Mesenchymal stem cell (in vitro differentiated cells and primary cell): Measurements from ENCODE around the gene TRIM61.
"Not testable (repeated sequence)": the region's sequence is repeated elsewhere in the genome, so short reads cannot be mapped to it uniquely, and the experiment has no call there.

ENCODE experiments used
- DNase-seq: peaks from one replicate; pipeline ENCODE4 v3.0.0-alpha.2; 2013
- H2AFZ ChIP-seq: one replicate; pipeline ENCODE4 v1.6.1; 2013; ENCODE audit warnings: low read depth, mild to moderate bottlenecking, control low read depth, inconsistent platforms, low read length, moderate library complexity
- H2AK5ac ChIP-seq: 2 replicates; pipeline ENCODE4 v1.6.1; 2013; ENCODE audit warnings: low read length, moderate library complexity, mild to moderate bottlenecking, inconsistent platforms; ENCODE audit not compliant: severe bottlenecking
- H2BK120ac ChIP-seq: one replicate; pipeline ENCODE4 v1.6.1; 2013; ENCODE audit warnings: low read depth, mild to moderate bottlenecking, inconsistent platforms, low read length, moderate library complexity
- H2BK12ac ChIP-seq, 2 experiments: one replicate each; pipeline ENCODE4 v1.6.1; 2013; ENCODE audit warnings: inconsistent platforms in 2 of 2, low read length in 2 of 2, mild to moderate bottlenecking in 2 of 2, moderate library complexity in 2 of 2, control low read depth in 1 of 2
- H2BK15ac ChIP-seq: one replicate; pipeline ENCODE4 v1.6.1; 2013; ENCODE audit warnings: mild to moderate bottlenecking, low read depth, inconsistent platforms; ENCODE audit not compliant: poor library complexity, severe bottlenecking
- H2BK5ac ChIP-seq: 2 replicates; pipeline ENCODE4 v1.6.1; 2013; ENCODE audit warnings: low read depth, mild to moderate bottlenecking, low read length, control low read depth, inconsistent platforms; ENCODE audit not compliant: poor library complexity, severe bottlenecking
- H3K14ac ChIP-seq, 2 experiments: one replicate each; pipeline ENCODE4 v1.6.1; 2013; ENCODE audit warnings: inconsistent platforms in 2 of 2, low read length in 2 of 2, control low read depth in 1 of 2, mild to moderate bottlenecking in 1 of 2, moderate library complexity in 1 of 2
- H3K18ac ChIP-seq, 2 experiments: one replicate each; pipeline ENCODE4 v1.6.1; 2013; ENCODE audit warnings: inconsistent platforms in 2 of 2, low read length in 2 of 2, control low read depth in 1 of 2, low read depth in 1 of 2, mild to moderate bottlenecking in 1 of 2
- H3K23ac ChIP-seq, 2 experiments: one replicate each; pipeline ENCODE4 v1.6.1; 2013; ENCODE audit warnings: inconsistent platforms in 2 of 2, low read length in 2 of 2, mild to moderate bottlenecking in 2 of 2, moderate library complexity in 2 of 2, control low read depth in 1 of 2
- H3K27ac ChIP-seq: 2 replicates; pipeline ENCODE4 v1.5.1; 2013; ENCODE audit warnings: mild to moderate bottlenecking, moderate library complexity, low read length, control low read depth, inconsistent platforms; ENCODE audit not compliant: poor library complexity, severe bottlenecking
- H3K27me3 ChIP-seq, 2 experiments: 2 replicates each; pipeline versions ENCODE4 v1.6.1 to v1.7.0; 2013; ENCODE audit warnings: low read length in 2 of 2, mild to moderate bottlenecking in 2 of 2, moderate library complexity in 2 of 2, control low read depth in 1 of 2, inconsistent platforms in 1 of 2; ENCODE audit not compliant: control insufficient read depth in 1 of 2, insufficient read depth in 1 of 2
- H3K36me3 ChIP-seq, 2 experiments: 2 replicates each; pipeline versions ENCODE4 v1.6.1 to v1.7.0; 2013; ENCODE audit warnings: low read length in 2 of 2, control low read depth in 1 of 2, inconsistent platforms in 1 of 2, low read depth in 1 of 2, mild to moderate bottlenecking in 1 of 2; ENCODE audit not compliant: insufficient read depth in 2 of 2, control insufficient read depth in 1 of 2
- H3K4ac ChIP-seq, 2 experiments: one replicate each; pipeline ENCODE4 v1.6.1; 2013; ENCODE audit warnings: inconsistent platforms in 2 of 2, low read length in 2 of 2, mild to moderate bottlenecking in 2 of 2, moderate library complexity in 2 of 2, control low read depth in 1 of 2, low read depth in 1 of 2
- H3K4me1 ChIP-seq: 2 replicates; pipeline ENCODE4 v1.6.1; 2013; ENCODE audit warnings: low read depth, low read length, control low read depth; ENCODE audit not compliant: control insufficient read depth, insufficient read depth
- H3K4me2 ChIP-seq: 2 replicates; pipeline ENCODE4 v1.6.1; 2013; ENCODE audit warnings: low read length, mild to moderate bottlenecking, inconsistent platforms; ENCODE audit not compliant: poor library complexity, severe bottlenecking
- H3K4me3 ChIP-seq, 2 experiments: 2 replicates each; pipeline versions ENCODE4 v1.5.1 to v1.7.0; 2013; ENCODE audit warnings: low read length in 2 of 2, mild to moderate bottlenecking in 2 of 2, control low read depth in 1 of 2, low read depth in 1 of 2; ENCODE audit not compliant: insufficient read depth in 1 of 2
- H3K79me1 ChIP-seq: replicated peaks from 2 replicates; pipeline ENCODE4 v1.6.1; 2013; ENCODE audit warnings: mild to moderate bottlenecking, control low read depth, low read length, inconsistent platforms; ENCODE audit not compliant: poor library complexity, severe bottlenecking
- H3K9ac ChIP-seq: 2 replicates; pipeline ENCODE4 v1.7.0; 2013; ENCODE audit warnings: mild to moderate bottlenecking, low read length, moderate library complexity
- H3K9me3 ChIP-seq: 2 replicates; pipeline ENCODE4 v1.7.0; 2013; ENCODE audit warnings: mild to moderate bottlenecking, low read length; ENCODE audit not compliant: control insufficient read depth
- H4K8ac ChIP-seq: one replicate; pipeline ENCODE4 v1.6.1; 2013; ENCODE audit warnings: inconsistent platforms, mild to moderate bottlenecking, low read length, moderate library complexity
- H4K91ac ChIP-seq: one replicate; pipeline ENCODE4 v1.6.1; 2013; ENCODE audit warnings: mild to moderate bottlenecking, low read length, inconsistent platforms
- WGBS: methylation state at CpG from one replicate; pipeline ENCODE4 v1.1.7; 2013; ENCODE audit warnings: mixed read lengths; 5-methylcytosine and 5-hydroxymethylcytosine counted together

Gene TRIM61

GRCh38 chr4:164930647-164931046, 46.8 kb downstream of the TRIM61 start:
- Histone ChIP-seq H3K27ac (no peak overlapping the region), H3K36me3 (no peaks in the 10 kb centered on the region), H3K4me3 (no peak overlapping the region), H3K9me3 (no peaks in the 10 kb centered on the region), H3K4ac (no peak overlapping the region), H3K27me3 (no peaks in the 10 kb centered on the region), H3K23ac (no peak overlapping the region), H2BK15ac (no peak overlapping the region), H3K4me2 (no peak overlapping the region), H3K18ac (no peak overlapping the region), H2BK12ac (no peak overlapping the region), H4K8ac (peak overlapping the region; percentile 54), H2BK120ac (no peak overlapping the region), H3K79me1 (no peaks in the 10 kb centered on the region), H2BK5ac (no peak overlapping the region), H3K14ac (no peak overlapping the region), H3K4me1 (peaks cover 3% of the 10 kb centered on the region), H3K9ac (no peak overlapping the region), H4K91ac (no peak overlapping the region), H2AFZ (no peak overlapping the region), H2AK5ac (no peak overlapping the region)
- no peak for DNase-seq
- 88% methylated on average over 5 of the region's 5 CpGs for WGBS

DNA sequence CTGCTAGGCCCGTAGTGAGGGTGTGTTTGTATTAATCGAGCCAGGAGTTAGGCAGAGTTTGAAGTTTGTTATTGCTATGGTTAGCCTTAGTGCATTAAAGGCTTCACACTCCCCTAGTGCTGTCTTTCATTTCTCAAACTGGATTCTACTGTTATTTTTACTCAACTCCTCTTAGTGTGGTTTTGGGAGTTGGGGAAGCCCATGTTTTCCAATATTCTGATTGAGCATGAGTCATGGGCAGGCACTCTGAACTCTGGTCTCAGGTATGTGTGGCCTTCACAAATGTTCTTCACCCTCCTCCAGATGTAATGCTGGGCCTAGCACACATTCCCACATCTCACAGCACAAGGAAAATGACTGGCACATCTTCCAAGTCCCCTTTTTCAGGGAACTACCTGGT, 50.4 kb downstream of the TRIM61 start:
- H2BK5ac ChIP-seq, H3K4me2 ChIP-seq, H3K4ac ChIP-seq, H3K27ac ChIP-seq, H3K9me3 ChIP-seq, DNase-seq, H3K23ac ChIP-seq, H4K8ac ChIP-seq, H4K91ac ChIP-seq, H2BK120ac ChIP-seq, H3K4me1 ChIP-seq, H3K79me1 ChIP-seq, H2AFZ ChIP-seq, H3K18ac ChIP-seq, H2BK12ac ChIP-seq, H2BK15ac ChIP-seq, H3K14ac ChIP-seq, H3K27me3 ChIP-seq, H3K4me3 ChIP-seq, H3K36me3 ChIP-seq, H2AK5ac ChIP-seq, H3K9ac ChIP-seq: not testable (repeated sequence)
- WGBS: 60% methylated on average over 1 of the region's 2 CpGs

- no peaks in the 10 kb centered on the region for H3K27me3 ChIP-seq
- H3K4ac ChIP-seq: no peak overlapping the region
- no peak overlapping the region for H3K23ac ChIP-seq
- no peak overlapping the region for H2AK5ac ChIP-seq
- H3K14ac ChIP-seq: no peak overlapping the region
- DNase-seq: no peak
- H3K79me1 ChIP-seq: no peaks in the 10 kb centered on the region
- H2BK15ac ChIP-seq: no peak overlapping the region
- H3K27ac ChIP-seq: no peak overlapping the region
- 73% methylated on average over 1 of the region's 2 CpGs for WGBS
- no peak overlapping the region for H3K4me2 ChIP-seq
- no peak overlapping the region for H2AFZ ChIP-seq
- no peaks in the 10 kb centered on the region for H3K36me3 ChIP-seq
- H4K8ac ChIP-seq: no peak overlapping the region
- no peak overlapping the region for H4K91ac ChIP-seq
- H3K9me3 ChIP-seq: no peaks in the 10 kb centered on the region
- H3K4me1 ChIP-seq: no peaks in the 10 kb centered on the region
- H3K9ac ChIP-seq: no peak overlapping the region
- no peak overlapping the region for H3K4me3 ChIP-seq
- H2BK120ac ChIP-seq: no peak overlapping the region
- H2BK5ac ChIP-seq: no peak overlapping the region
- no peak overlapping the region for H3K18ac ChIP-seq
- no peak overlapping the region for H2BK12ac ChIP-seq
Measured at GRCh38 chr4:164926301-164926700, 51.2 kb downstream of the TRIM61 start.

- Histone ChIP-seq H3K36me3 (no peaks in the 10 kb centered on the region), H3K27ac (no peak overlapping the region), H4K91ac (no peak overlapping the region), H3K4me1 (no peaks in the 10 kb centered on the region), H2BK15ac (no peak overlapping the region), H4K8ac (no peak overlapping the region), H2BK5ac (no peak overlapping the region), H3K4me2 (no peak overlapping the region), H2BK120ac (no peak overlapping the region), H3K9me3 (no peaks in the 10 kb centered on the region), H2AK5ac (no peak overlapping the region), H3K14ac (no peak overlapping the region), H3K4ac (no peak overlapping the region), H2AFZ (no peak overlapping the region), H2BK12ac (no peak overlapping the region), H3K4me3 (no peak overlapping the region), H3K27me3 (no peaks in the 10 kb centered on the region), H3K9ac (no peak overlapping the region), H3K18ac (no peak overlapping the region), H3K79me1 (no peaks in the 10 kb centered on the region), H3K23ac (no peak overlapping the region)
- DNase-seq: no peak
- 100% methylated on average over 1 of the region's 3 CpGs for WGBS
Measured at GRCh38 chr4:164924670-164925238, 52.7 kb downstream of the TRIM61 start.
